Limb (tissue), 2 donors: Measurements from ENCODE around the gene AUTS2.

Source experiments
- DNase-seq, 2 donors: peaks; one replicate each; pipeline ENCODE4 v3.0.0-alpha.2; 2016; ENCODE audit errors: extremely low spot score in 2 of 2

The AUTS2 gene

DNA sequence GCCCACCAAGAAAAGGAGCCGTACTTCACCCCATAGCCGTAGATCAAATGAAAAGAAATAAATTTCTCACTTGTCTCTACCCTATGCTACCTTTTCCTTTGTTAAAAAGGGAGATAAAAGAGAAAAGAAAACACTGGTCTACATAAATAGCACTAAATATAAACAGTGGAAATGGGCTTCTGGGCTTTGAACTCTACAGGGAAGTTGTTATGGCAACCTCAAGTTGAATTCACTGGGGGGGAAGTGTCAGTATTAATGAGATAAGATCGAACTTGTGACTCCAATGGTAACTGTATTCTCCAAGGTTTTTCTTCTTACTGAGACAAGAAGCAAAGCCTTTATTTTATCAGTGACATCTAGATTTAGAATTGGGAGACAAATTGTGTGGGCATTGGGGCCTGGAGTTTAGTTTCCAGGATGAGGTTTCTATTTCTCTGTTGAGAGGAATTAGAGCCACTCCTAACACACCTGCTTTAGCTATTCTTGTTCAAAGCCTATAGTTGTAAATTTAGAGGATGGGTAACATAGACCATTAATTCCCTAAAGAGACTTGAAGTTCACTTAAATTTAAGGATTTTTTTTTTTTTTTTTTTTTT is 929.3 kb downstream of the AUTS2 start:
- DNase-seq = no peak

DNA sequence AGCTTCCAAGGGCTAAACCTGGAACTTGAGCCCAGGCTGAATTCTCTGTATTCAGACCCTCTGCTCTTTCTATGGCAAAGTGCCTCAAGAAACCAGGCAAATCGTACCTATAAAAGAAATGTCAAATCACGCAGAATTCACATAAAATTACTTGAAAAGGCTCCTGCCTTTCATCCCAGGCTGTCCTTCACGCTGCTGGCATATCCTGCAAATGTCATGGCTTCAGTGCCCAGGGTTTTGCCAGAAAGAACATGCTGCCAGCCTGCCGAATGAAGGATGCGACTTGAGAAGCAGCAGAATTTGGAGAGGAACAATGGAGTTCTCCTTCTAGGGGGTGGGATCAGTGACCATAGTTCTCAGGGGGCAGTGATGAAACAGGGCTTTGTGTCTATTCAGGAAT is 931.2 kb downstream of the AUTS2 start:
- DNase-seq = no peak

DNA sequence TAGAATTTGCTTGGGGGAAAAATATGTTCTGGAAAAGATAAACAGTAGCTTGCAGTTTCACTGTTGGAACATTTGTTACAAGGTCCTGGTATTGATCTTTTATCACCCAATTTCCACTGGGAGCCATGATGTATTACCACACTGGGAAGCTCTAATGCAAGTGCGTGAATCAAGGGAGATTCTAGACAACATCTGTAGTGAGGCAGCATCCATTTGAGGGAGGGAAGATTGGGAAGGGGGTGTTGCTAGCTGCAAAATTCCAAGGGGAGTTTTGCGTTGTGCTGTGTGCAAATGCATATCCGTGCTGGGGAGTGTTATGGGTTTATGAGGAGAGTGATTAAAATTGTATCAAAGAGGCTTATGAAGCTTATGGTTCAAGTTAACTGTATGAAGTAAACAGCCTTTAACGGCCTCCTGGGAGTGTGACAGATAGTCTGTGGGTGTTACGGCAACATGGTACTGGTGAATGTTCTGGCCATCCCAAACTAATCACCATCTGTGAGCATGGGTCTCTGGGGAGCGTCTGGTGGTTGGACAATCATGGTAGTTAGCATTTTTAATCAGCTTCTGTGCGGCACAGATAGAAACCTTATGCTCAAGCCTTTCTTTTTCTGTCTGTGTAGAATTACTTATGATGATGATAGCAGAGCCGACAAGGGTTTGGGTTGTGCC is 931.8 kb downstream of the AUTS2 start:
- peak in 1 of 2 donors; percentile 46 for DNase-seq

DNA sequence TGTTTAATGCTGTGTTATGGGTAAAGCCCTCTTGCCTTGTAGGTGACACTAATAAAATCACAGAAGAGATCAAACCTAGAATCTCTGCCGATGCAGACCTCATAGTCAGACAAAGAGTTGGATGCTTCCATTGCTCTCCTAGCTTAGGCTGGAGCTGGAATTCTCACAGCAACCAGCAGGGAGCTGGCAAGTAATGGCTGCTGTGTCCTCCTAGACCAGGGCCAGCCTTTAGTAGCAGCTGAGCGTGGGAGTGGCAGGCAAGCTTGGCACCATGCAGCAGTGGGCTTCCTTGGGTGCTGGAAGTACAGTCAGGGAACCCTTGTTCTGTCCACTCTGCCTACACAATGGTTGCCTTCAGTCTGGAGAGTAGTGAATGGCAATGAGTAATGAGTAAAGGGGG is 935.3 kb downstream of the AUTS2 start:
- no peak for DNase-seq

DNA sequence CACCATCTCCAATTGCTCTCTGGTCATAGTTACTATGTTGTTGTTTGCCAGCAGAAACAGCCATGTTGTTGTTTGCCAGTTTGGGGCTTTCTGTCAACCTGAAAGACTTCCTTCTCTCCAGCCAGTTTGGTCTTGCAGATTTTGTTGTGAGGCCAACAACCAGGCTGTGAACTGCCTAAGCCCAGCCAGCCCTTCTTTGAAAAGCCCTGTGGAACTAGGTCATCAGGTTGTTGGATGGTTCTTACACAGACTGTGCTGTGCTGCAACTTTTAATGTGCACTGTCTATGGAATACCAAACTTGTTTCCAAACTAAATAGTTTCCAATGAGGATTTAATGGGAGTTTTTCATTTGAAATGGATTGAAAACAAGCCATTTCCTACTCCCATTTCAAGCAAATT is 940.9 kb downstream of the AUTS2 start:
- peak in 1 of 2 donors; percentile 27 for DNase-seq

DNA sequence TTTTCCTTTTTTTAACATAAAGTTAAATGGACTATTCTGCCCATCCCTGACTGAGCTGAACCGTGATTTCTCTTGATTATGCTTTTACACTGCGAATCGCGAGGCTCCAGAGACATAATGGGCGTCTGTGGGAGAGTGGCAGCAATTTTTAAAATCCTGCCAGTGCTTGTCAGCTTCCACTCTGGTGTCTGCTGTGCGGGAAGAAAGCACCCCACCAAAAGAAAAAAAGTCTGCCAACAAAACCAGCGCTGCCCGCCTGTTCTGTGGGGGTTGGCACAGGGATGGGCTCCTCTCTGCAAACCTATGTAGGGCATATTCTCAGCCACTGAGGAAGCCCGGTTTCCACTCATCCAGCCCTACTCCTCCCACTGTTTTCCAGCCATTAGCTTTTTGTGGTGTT is 941.3 kb downstream of the AUTS2 start:
- DNase-seq = no peak

DNA sequence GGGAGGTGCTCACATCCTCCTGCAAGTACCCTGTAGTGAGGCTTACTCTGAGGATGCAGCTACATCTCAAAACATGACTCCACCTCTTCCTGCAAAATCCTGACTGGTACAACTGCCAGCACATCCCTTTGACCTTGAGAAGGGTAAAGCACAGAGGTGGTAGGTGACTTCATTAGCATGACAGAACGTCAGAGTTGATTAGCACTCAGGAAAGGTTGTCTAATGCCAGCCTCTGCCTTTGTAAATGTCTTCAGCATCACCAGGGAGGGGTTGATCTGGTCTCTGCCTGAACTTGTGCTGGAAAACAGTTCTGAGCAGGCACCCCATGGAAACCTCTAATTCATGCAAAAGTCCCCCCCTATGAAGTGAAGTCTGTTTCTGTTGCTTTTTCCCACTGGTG is 942.4 kb downstream of the AUTS2 start:
- no peak for DNase-seq

DNA sequence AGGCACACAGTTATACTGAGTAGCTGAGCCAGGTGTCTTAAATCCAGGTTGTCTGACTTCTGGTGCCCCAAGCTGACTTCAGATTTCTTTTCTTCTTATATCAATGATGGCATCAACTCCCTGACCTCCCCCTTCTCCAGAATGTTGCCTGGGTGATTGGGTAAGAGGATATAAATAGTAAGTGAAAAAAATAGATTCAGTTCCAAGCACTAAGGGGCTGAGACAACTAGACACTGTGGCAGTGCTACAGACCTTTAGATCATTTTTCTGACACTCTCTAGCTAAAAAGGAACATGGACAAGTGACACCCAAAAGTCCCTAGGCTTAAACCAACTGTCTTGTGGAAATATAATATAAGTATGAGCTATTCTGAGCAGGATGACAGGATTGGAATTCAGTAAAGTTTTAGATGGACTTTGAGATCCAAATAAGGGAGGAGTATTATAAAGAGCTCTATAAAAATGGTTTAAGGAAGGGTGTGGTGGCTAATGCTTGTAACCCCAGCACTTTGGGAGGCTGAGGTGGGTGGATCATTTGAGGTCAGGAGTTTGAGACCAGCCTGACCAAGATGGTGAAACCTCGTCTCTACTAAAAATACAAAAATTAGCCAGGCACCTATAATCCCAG is 944.6 kb downstream of the AUTS2 start:
- no peak for DNase-seq

DNA sequence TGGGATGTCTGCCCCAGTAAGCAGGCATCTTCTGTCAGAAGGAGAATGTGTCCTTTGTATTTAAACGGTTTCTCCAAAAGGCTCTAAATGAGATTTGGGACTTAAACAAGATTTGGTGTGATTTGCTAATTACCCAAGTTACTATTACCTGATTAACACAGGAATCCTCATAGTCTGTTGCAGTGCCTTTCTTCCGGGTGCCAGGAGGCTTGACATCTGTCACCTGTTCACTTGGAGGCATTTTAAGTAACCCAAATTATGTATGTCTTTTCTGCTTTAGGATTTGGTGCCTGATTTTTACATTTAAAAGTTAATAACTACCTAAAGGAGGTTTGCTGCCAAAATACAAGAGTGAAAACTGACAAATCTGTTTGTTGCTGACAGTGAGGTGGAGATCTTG is 945.7 kb downstream of the AUTS2 start:
- no peak for DNase-seq

DNA sequence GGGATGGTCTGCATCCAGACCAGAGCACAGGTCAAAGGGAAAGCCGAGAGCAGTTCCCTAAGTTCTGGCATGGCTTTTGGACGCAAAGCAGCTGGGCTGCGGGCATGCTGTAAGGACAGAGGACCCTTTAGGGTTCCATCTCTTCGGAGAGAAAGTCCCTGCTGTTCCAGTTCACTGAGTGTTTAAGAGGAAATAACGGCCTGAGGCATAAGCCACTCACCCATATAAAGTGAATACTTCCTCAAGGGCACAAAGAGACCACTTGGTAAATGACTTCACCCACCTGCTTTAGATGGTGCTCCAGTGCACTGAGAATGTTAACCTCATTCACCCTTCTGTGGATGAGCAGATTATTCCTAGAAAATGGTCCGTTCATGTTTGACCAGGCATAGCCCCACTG is 946.9 kb downstream of the AUTS2 start:
- DNase-seq = no peak

DNA sequence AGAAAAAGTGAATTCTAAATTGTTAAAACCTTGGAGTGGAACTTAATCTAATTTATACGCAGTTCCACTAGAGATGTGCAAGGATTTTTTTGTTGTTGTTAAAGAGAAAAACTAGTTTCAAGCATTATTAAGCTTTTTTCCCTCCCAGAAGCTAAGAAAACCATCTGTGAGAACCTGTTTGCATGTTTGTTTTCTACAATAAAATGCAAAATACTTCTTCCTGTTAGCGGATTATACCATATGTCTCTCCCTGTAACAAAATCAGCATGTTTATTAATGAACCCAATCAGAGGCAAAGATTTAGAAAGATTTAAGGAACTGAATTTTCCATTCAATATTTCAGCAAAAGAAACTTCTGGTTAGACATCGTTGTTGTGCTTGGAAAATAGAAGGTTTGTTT is 953.9 kb downstream of the AUTS2 start:
- no peak for DNase-seq

DNA sequence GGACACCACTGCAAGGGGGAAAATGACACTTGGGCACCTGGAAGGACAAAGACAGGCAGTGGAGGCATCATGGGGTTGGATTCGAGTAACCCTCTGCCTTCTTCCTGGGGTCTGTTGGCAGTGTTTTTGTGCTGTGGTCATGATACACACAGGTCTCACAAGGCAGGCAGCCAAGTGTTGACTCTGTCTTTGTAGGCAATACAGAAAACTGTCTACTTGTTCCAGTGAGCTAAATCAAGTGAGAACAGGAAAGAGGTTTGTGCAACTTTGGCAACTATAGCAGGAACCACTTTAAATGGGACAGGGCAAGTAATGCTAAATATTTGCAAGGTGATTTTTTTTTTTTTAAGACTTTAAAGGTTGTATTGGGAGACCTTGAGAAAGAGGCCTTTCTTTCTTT is 955.1 kb downstream of the AUTS2 start:
- DNase-seq = no peak

DNA sequence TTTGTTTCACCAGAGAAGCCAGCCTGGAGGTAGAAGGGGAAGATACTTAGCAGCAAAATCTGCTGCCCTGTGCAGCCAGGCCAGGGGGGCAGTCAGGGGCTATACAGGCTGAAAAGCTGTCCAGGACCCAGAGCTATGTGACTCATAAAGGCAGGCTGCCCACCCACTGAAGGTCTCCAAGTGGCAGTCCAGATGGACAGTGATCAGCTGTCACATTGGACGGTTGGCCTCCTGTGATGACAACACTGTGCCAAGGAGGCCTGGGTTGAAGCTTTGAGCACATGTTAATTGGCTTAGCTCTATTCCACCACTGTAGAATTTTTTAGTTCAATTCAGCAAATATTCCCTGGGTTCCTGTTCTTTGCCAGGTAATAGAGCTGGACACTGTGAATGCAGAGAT is 956.4 kb downstream of the AUTS2 start:
- no peak for DNase-seq

DNA sequence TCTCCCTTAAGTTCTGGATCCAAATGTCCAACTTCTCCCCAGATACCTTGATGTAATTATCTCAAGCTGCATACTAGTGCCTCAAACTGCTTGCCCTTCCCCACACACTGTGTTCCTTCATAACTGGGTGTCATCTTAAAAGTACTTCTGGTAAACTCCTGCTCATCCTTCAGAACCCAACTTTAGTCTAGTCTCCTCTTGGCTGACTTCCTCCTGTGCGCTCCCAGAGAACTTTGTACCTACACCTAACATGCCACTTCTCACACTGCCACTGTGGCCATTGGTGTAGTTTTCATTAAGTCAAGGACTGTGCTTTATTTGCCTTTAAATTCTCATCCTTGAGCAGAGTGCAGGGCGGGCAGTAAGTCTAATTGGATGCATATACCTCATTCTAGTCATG is 958.5 kb downstream of the AUTS2 start:
- no peak for DNase-seq

DNA sequence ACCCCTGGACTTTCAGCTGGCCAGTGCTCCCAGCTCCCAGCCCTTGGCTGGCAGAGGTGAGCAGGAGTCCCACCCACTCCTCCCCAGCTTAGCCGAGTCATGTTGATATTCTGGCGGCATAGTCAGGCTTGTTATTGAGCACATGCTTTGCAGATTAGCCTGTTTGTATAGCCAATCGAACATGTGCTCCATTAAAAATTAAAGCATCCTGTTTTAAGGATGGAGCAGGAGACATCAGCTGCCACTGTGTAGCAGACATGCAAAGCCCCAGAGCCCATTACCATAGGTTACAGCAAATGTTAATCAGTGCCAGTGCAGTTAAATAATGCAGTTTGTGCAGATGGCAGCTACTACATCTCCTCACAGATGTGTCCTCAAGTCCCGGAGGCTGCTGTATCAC is 959.1 kb downstream of the AUTS2 start:
- DNase-seq = no peak

DNA sequence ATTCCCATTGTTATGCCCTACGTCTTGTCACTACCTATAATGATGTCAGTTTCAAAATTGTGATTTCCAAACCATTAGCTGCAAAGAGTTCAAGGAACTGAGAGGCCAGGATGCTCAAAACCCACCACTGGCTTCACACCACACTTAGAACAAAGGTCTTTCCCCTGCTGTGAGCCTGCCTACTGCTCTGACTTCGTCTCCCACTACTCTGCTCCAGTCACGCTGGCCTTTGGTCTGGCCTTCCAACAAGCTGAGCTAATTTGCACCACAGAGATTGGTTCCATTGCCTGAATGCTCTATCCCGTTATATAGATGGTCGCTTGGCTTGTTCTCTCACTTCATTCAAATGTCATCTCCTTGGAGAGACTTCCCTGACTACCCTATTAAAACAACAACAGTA is 961.5 kb downstream of the AUTS2 start:
- DNase-seq = no peak

DNA sequence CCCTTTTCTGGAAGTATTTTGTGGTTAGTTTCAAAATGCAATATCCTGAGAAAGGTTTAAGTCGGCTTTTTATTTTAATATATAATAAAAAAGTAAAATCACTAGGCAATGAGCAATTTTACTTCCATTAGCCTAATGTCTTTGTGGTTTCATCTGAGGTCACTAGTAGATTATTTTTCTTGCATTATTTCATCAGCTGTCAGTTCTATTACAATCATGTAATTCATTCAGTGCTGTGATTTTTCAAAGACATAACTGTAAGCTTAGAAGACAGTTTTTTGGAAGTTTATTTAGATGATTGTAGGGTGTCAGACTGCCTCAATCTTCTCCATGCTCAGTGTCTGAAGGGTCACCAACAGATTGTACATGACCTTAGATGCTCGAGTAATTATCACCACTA is 965.7 kb downstream of the AUTS2 start:
- DNase-seq = no peak

DNA sequence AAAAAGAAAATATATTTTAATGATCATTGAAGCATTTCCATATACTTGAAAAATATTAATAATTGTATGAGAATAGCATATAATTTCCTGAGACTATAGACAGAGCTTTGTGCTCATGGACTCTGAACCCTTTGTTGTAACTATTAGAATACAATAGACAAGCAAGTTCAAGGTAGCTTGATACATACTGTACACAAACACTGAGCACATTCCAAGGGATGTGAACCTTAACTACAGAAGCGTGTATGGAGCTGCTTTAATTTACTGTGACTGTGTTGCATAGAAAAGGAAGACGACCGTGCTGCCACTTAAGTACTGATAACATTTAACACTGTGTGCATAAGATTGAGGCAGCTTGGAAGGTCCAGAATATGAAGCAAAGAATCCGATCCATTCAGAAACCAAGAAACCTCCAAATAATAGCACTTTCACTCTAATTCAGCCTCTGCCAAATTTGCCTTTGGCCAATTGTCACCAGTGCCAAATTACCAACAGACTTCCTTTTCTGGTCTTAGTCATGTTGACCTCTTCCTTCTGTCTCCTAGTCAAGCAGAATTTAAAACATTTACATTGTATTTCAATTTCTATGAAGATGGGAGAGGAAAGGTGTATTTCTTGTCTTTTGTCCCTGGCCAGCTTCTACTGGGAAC is 967.6 kb downstream of the AUTS2 start:
- no peak for DNase-seq

DNA sequence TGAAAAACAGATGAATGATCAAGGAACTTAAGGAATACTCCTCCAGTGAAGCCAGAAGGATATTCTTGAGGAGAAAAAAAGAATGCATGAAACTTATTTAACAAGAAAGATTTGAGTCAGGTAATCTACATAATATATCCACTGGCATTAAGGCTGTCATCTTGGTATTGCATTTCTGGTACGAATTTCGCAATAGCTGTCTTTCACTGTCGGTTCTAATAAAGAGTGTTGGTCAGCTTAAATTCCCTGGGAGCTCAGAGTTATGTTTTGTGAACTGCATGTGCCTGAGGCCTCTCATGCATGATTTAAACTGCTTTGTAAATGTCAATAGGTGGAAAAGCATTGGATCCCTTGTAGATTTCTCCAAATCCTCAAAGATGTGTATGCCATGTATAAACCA is 968.4 kb downstream of the AUTS2 start:
- no peak for DNase-seq

DNA sequence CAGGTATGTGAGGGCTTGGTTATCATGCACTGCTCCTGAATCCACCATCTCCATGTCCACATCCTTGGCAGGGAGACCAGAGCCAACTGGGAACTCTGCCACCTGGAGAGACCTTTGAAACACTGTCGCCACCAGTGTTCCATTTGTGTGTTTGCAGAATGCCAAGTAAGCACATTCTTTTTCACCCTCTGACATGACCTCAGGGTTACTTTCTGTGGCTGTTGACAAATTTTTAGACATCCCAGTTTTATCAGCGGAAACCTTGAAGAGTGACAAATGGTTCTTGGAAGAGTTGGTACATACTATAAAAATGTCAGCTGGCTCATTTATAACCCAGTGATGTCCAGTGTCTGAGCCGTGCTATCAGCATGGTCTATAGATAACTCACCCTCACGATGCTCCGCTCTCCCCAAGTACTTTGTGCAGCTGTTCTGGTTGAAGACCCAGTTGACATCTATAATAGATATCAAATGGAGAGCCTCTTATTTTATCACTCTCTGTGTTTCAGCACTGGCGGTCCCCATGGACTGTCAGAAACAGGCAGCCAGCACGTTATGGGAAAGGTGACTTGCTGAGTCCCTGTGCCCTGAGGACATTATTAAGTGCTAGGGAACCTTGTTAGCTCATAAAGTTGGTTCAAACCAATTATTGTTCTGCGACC is 970.5 kb downstream of the AUTS2 start:
- DNase-seq = no peak

DNA sequence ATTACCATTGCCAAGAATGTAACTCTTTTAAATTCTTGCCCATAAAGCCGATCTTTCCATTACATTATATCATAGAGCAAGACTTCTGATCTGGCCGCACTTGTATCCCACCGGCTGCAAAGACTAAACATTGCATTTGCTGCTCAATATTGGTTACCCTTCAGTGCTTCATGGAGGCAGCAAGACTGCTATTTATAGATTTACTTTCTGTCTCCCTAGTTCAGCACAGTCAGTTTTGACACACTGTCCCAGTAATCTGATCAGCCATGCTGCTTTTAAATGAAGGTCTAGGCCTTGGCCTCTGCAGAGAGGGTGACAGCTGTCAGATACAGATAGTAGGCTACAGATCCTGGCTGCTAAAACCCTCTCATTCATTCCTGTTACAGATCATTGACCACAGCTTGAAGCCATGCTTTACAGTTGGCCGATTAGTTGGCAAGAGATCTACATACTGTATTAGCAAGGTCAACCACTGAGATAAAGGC is 971.1 kb downstream of the AUTS2 start:
- no peak for DNase-seq

DNA sequence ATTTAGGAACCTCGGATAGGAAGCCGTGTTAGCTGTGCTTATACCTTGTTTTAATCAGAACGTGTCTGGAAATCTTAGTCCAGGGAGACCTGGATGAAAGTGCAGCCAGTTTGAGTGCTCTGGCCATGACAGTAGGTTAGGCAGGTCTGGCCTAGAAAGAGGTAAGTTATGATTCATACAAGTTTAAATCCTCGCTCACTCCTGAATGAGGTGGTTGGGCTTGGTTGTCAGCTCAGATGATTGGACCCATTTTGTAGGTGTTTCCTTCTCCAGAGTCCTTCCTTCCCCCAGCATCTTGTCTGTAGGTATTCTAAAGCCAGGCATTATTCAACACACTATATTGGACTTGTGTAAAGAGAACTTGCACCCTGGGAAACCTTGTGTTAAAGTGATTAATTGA is 971.8 kb downstream of the AUTS2 start:
- DNase-seq = no peak
